Naive thymus-derived CD4-positive, alpha-beta T cell (primary cell): ENCODE results near the gene UBR2. TPM values are rescaled to one million over a fixed set of nuclear protein-coding genes. Genes with fewer than 3 reads are reported as not detected.

Experiments used
- ATAC-seq: fragments of 150-1000 bp; cut with Tn5 transposase; 2 replicates; pipeline ENCODE4 v1.10.0; 2021; ENCODE audit warnings: mild to moderate bottlenecking, moderate library complexity
- CTCF ChIA-PET: fragments of 350-600 bp; sonication (Branson Sonifier 250); formaldehyde crosslinking; loops from one replicate; lab custom pipeline; 2021; ENCODE audit warnings: antibody characterized with exemption; lab: Charles Lee
- POLR2A ChIA-PET: fragments of 350-600 bp; sonication (Branson Sonifier 250); formaldehyde crosslinking; loops from one replicate; lab custom pipeline; 2021; ENCODE audit warnings: antibody characterized with exemption, inconsistent platforms; lab: Charles Lee
- DNase-seq, 9 donors: peaks; one replicate each; pipeline versions ENCODE4 v3.0.0 to v3.0.0-alpha.2; 2020 to 2022; ENCODE audit warnings: mixed read lengths in 1 of 9
- H3K27ac ChIP-seq: one replicate; pipeline ENCODE4 v1.7.0; 2013; ENCODE audit warnings: mild to moderate bottlenecking, low read depth, low read length, moderate library complexity
- H3K27me3 ChIP-seq, 2 donors: one replicate each; pipeline ENCODE4 v1.7.0; 2013; ENCODE audit warnings: low read length in 2 of 2, mild to moderate bottlenecking in 2 of 2, moderate library complexity in 2 of 2; ENCODE audit not compliant: control insufficient read depth in 2 of 2, insufficient read depth in 2 of 2
- H3K36me3 ChIP-seq, 3 experiments: 1 replicate in 2 of 3; 2 replicates in 1 of 3; pipeline ENCODE4 v1.7.0; 2013; ENCODE audit warnings: low read length in 3 of 3, mild to moderate bottlenecking in 3 of 3, moderate library complexity in 1 of 3; ENCODE audit not compliant: insufficient read depth in 3 of 3, control insufficient read depth in 2 of 3
- H3K4me1 ChIP-seq, 2 donors: one replicate each; pipeline ENCODE4 v1.7.0; 2013; ENCODE audit warnings: low read length in 2 of 2, mild to moderate bottlenecking in 2 of 2, moderate library complexity in 1 of 2; ENCODE audit not compliant: control insufficient read depth in 2 of 2, insufficient read depth in 2 of 2
- H3K4me3 ChIP-seq: 2 replicates; pipeline ENCODE4 v1.7.0; 2013; ENCODE audit warnings: mild to moderate bottlenecking, low read length
- H3K9me3 ChIP-seq, 3 experiments: 1 replicate in 2 of 3; 2 replicates in 1 of 3; pipeline ENCODE4 v1.7.0; 2013; ENCODE audit warnings: low read length in 3 of 3; ENCODE audit not compliant: control insufficient read depth in 2 of 3
- H3K27ac Mint-ChIP-seq, 9 donors: one replicate each; pipeline ENCODE4 v1.8.0; 2020 to 2022; ENCODE audit warnings: mixed read lengths in 9 of 9, mild to moderate bottlenecking in 8 of 9, moderate library complexity in 5 of 9, inconsistent platforms in 2 of 9
- H3K27me3 Mint-ChIP-seq, 5 donors: one replicate each; pipeline ENCODE4 v1.8.0; 2021 to 2022; ENCODE audit warnings: mixed read lengths in 5 of 5, mild to moderate bottlenecking in 1 of 5
- H3K36me3 Mint-ChIP-seq, 5 donors: one replicate each; pipeline ENCODE4 v1.8.0; 2020 to 2022; ENCODE audit warnings: mixed read lengths in 5 of 5, mild to moderate bottlenecking in 3 of 5, inconsistent platforms in 1 of 5
- H3K4me1 Mint-ChIP-seq, 7 donors: one replicate each; pipeline ENCODE4 v1.8.0; 2020 to 2022; ENCODE audit warnings: mixed read lengths in 7 of 7, mild to moderate bottlenecking in 3 of 7, inconsistent platforms in 1 of 7
- H3K4me3 Mint-ChIP-seq, 10 donors: one replicate each; pipeline ENCODE4 v1.8.0; 2020 to 2022; ENCODE audit warnings: mild to moderate bottlenecking in 10 of 10, mixed read lengths in 10 of 10, moderate library complexity in 6 of 10, inconsistent platforms in 2 of 10
- H3K9me3 Mint-ChIP-seq, 11 donors: one replicate each; pipeline ENCODE4 v1.8.0; 2020 to 2022; ENCODE audit warnings: mixed read lengths in 11 of 11, mild to moderate bottlenecking in 4 of 11, inconsistent platforms in 1 of 11, moderate library complexity in 1 of 11
- intact Hi-C, 2 donors: fragments of 100-400 bp; cut with micrococcal nuclease; formaldehyde crosslinking; loops; one replicate each; pipeline ENCODE4 v1.15.1; 2023
- polyA plus RNA-seq, 2 donors: library from polyadenylated mRNA; unstranded; fragments of 300-500 nt; fragmentation: Illumina TruSeq; gene quantifications; one replicate each; pipeline ENCODE4 v1.2.3, GENCODE V29; 2021
- total RNA-seq, 6 experiments: library from RNA in 5 of 6; stranded (reverse) in 5 of 6; gene quantifications; 1 replicate in 5 of 6; 2 replicates in 1 of 6; pipeline ENCODE4 v1.2.3 and lab custom pipeline; 2021 to 2026

Gene UBR2
- total and polyA plus RNA-seq, 7 experiments from 2014 or later = 10.1 to 45.5 (median 37.0) TPM

- CTCF ChIA-PET = no interaction called here
Observed at GRCh38 chr6:42708096-42708495, 144.3 kb downstream of the UBR2 start.

DNA sequence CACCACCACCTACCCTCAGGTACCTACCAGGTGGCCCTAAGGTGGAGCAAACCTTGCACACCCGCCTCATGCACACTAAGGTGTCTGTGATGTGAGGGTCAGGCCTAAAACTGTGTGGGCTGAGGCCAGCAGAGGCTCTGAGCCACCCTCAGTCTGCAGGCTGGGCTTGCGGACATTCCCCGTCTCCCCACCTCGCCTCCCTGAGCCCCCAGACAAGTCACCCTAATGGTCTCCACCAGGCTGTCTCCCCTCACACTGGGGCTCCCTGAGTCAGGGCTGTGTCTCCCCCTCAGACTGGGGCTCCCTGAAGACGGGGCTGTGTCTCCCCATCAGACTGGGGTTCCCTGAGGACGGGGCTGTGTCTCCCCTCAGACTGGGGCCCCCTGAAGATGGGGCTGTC is 146.0 kb downstream of the UBR2 start:
- DNase-seq = no peak
- no peak for ATAC-seq
- Histone ChIP-seq H3K36me3 (no peaks in the 10 kb centered on the region), H3K9me3 (peaks cover 0 to 5% (median 0%) of the 10 kb centered on the region in 3 experiments), H3K4me3 (no peak overlapping the region), H3K27me3 (no peaks in the 10 kb centered on the region), H3K4me1 (no peaks in the 10 kb centered on the region), H3K27ac (no peak overlapping the region)
- Mint-ChIP-seq H3K9me3 (peaks cover 0 to 7% (median 3%) of the 10 kb centered on the region in 11 donors), H3K27me3 (peaks cover 0 to 7% (median 0%) of the 10 kb centered on the region in 5 donors), H3K4me1 (no peaks in the 10 kb centered on the region), H3K27ac (no peak overlapping the region), H3K36me3 (peaks cover 0 to 1% (median 0%) of the 10 kb centered on the region in 5 donors), H3K4me3 (no peak overlapping the region)
- ChIA-PET CTCF (interaction anchor here (0.6 kb wide), 1 partner anchor 64 kb away, joined by 4 read pairs; no protein-coding TSS in a partner anchor), POLR2A (interaction anchor here (0.7 kb wide), 1 partner anchor 17 kb away, joined by 3 read pairs; no protein-coding TSS in a partner anchor)
- intact Hi-C loops = no loop called here

More at GRCh38 chr6:42708096-42708495, 144.3 kb downstream of the UBR2 start:
- Histone ChIP-seq H3K36me3 (no peaks in the 10 kb centered on the region), H3K27ac (no peak overlapping the region), H3K27me3 (no peaks in the 10 kb centered on the region), H3K4me1 (no peaks in the 10 kb centered on the region), H3K9me3 (peaks cover 0 to 5% (median 0%) of the 10 kb centered on the region in 3 experiments), H3K4me3 (no peak overlapping the region)
- POLR2A ChIA-PET = interaction anchor here (1.5 kb wide), 1 partner anchor 61 kb away, joined by 3 read pairs; no protein-coding TSS in a partner anchor
- Mint-ChIP-seq H3K36me3 (peaks cover 0 to 1% (median 0%) of the 10 kb centered on the region in 5 donors), H3K4me3 (no peak overlapping the region), H3K27me3 (peaks cover 0 to 7% (median 0%) of the 10 kb centered on the region in 5 donors), H3K27ac (no peak overlapping the region), H3K4me1 (peaks cover 0 to 2% (median 0%) of the 10 kb centered on the region in 7 donors), H3K9me3 (peaks cover 0 to 7% (median 3%) of the 10 kb centered on the region in 11 donors)
- intact Hi-C loops = no loop called here
- ATAC-seq (no peak), DNase-seq (no peak)

DNA sequence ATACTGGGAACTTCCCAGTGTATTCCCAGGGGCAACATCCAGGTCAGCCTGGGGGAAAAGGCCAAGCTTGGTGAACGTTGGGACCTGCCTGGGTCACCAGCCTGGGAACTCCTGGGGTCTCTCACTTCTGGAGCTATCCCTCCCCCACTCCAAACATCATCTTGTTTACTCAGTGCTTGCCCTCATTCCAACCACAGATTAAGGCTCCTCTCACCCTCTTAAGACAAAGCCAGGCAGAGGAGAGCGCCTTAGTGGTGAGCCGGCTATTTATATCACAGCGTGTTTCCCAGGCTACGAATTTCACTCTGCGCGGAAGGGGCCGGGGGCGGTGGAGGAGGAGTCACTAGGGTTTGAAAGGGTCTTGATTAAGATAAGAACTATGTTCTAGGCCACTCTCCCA is 146.5 kb downstream of the UBR2 start:
- Histone ChIP-seq H3K27ac (no peak overlapping the region), H3K36me3 (no peaks in the 10 kb centered on the region), H3K4me1 (no peaks in the 10 kb centered on the region), H3K9me3 (peaks cover 0 to 5% (median 0%) of the 10 kb centered on the region in 3 experiments), H3K27me3 (no peaks in the 10 kb centered on the region), H3K4me3 (no peak overlapping the region)
- intact Hi-C loops = no loop called here
- Mint-ChIP-seq H3K27ac (no peak overlapping the region), H3K4me1 (no peaks in the 10 kb centered on the region), H3K9me3 (peaks cover 0 to 7% (median 3%) of the 10 kb centered on the region in 11 donors), H3K27me3 (peaks cover 0 to 7% (median 0%) of the 10 kb centered on the region in 5 donors), H3K4me3 (no peak overlapping the region), H3K36me3 (peaks cover 0 to 1% (median 0%) of the 10 kb centered on the region in 5 donors)
- POLR2A ChIA-PET = interaction anchor here (0.7 kb wide), 1 partner anchor 16 kb away, joined by 3 read pairs; no protein-coding TSS in a partner anchor
- DNase-seq = no peak
- no peak for ATAC-seq
- CTCF ChIA-PET = no interaction called here

DNA sequence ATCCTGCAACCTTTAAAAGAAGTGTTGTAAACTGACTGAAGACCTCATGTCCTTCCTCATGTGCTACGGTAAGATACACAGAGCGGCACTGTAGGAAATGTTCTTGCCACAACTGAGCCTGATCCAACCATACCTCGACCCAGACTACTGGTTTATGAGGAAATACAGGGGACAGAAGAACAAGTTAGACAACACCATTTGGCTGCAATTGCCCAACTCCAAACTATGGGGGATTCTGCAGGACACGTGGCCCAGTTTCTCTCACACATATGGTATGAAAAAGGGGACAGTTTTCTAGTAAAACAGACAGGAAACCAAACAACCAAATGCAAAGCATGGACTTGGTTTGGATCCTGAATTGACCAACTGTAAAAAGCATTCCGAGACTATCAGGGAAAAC is 148.1 kb downstream of the UBR2 start:
- Mint-ChIP-seq H3K4me1 (no peaks in the 10 kb centered on the region), H3K36me3 (peaks cover 0 to 1% (median 0%) of the 10 kb centered on the region in 5 donors), H3K27me3 (peaks cover 0 to 7% (median 0%) of the 10 kb centered on the region in 5 donors), H3K4me3 (no peak overlapping the region), H3K9me3 (peaks cover 0 to 7% (median 3%) of the 10 kb centered on the region in 11 donors), H3K27ac (no peak overlapping the region)
- ATAC-seq = no peak
- Histone ChIP-seq H3K4me3 (no peak overlapping the region), H3K9me3 (peaks cover 0 to 5% (median 0%) of the 10 kb centered on the region in 3 experiments), H3K36me3 (no peaks in the 10 kb centered on the region), H3K27me3 (no peaks in the 10 kb centered on the region), H3K4me1 (no peaks in the 10 kb centered on the region), H3K27ac (no peak overlapping the region)
- ChIA-PET POLR2A (no interaction called here), CTCF (no interaction called here)
- no peak for DNase-seq
- intact Hi-C loops = no loop called here

- Mint-ChIP-seq H3K27ac (no peak overlapping the region), H3K9me3 (peaks cover 0 to 7% (median 3%) of the 10 kb centered on the region in 11 donors), H3K4me1 (no peaks in the 10 kb centered on the region), H3K36me3 (peaks cover 0 to 1% (median 0%) of the 10 kb centered on the region in 5 donors), H3K4me3 (no peak overlapping the region), H3K27me3 (no peaks in the 10 kb centered on the region)
- Histone ChIP-seq H3K9me3 (peaks cover 0 to 5% (median 0%) of the 10 kb centered on the region in 3 experiments), H3K36me3 (no peaks in the 10 kb centered on the region), H3K27ac (no peak overlapping the region), H3K4me1 (no peaks in the 10 kb centered on the region), H3K27me3 (no peaks in the 10 kb centered on the region), H3K4me3 (no peak overlapping the region)
- POLR2A ChIA-PET = interaction anchor here (1.0 kb wide), 1 partner anchor 59 kb away, joined by 3 read pairs; no protein-coding TSS in a partner anchor
- ATAC-seq (no peak), DNase-seq (no peak)
- CTCF ChIA-PET = no interaction called here
- intact Hi-C loops = no loop called here
Observed at GRCh38 chr6:42714098-42714761, 150.4 kb downstream of the UBR2 start.

GRCh38 chr6:42715871-42716270 is 152.0 kb downstream of the UBR2 start:
- Mint-ChIP-seq H3K4me1 (no peaks in the 10 kb centered on the region), H3K27ac (no peak overlapping the region), H3K27me3 (peaks cover 0 to 3% (median 0%) of the 10 kb centered on the region in 5 donors), H3K4me3 (no peak overlapping the region), H3K36me3 (peaks cover 0 to 1% (median 0%) of the 10 kb centered on the region in 5 donors), H3K9me3 (peaks cover 0 to 7% (median 3%) of the 10 kb centered on the region in 11 donors)
- ChIA-PET POLR2A (interaction anchor here (1.1 kb wide), 1 partner anchor 17 kb away, joined by 3 read pairs; no protein-coding TSS in a partner anchor), CTCF (no interaction called here)
- intact Hi-C loops = no loop called here
- Histone ChIP-seq H3K27me3 (no peaks in the 10 kb centered on the region), H3K27ac (no peak overlapping the region), H3K36me3 (no peaks in the 10 kb centered on the region), H3K9me3 (peaks cover 0 to 5% (median 0%) of the 10 kb centered on the region in 3 experiments), H3K4me3 (no peak overlapping the region), H3K4me1 (no peaks in the 10 kb centered on the region)
- DNase-seq (no peak), ATAC-seq (no peak)
